Testis (tissue), 2 donors: Measurements from ENCODE around the gene WTIP.

Source experiments
- CTCF ChIP-seq, 3 experiments: fragments of 450-650 bp in 2 of 3; fragments of 200-600 bp in 1 of 3; sonication (generic) in 1 of 3; IDR thresholded peaks; one replicate each; pipeline ENCODE4 v1.5.1; 2016 to 2019; ENCODE audit warnings: antibody characterized with exemption in 3 of 3, mild to moderate bottlenecking in 2 of 3, moderate library complexity in 1 of 3
- POLR2A ChIP-seq: fragments of 450-650 bp; IDR thresholded peaks from one replicate; pipeline ENCODE4 v1.6.1; 2017; ENCODE audit warnings: antibody characterized with exemption, mild to moderate bottlenecking, moderate library complexity

GRCh38 chr19:34475026-34475974, 6.3 kb upstream of the WTIP start:
- TF ChIP-seq CTCF (IDR thresholded peaks at IDR 0.05) (no peak), POLR2A (no peak)
